GM18520 (cell line): Measurements from ENCODE around the gene SGTA.

Experiments used
- ATAC-seq: cut with Tn5 transposase; IDR thresholded peaks from one replicate; pipeline ENCODE4 v1.9.1; 2021; ENCODE audit not compliant: unreplicated experiment

Gene SGTA

GRCh38 chr19:2728783-2729387 is 54.2 kb downstream of the SGTA start:
- ATAC-seq: no peak

DNA sequence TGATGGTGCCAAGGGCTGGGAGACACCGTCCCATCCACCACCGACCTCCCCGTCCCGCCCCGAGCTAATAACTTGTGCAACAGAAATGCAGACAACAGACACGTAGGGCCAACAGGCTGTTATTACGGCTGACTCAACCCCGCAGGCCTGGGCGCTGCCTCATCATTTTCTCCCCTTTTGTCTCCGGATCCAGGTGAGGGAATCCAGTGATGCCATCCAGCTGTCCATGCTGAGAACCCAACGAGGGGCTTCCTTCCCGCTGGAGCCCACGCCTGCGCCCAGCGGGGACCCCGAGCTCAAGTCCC is 55.5 kb downstream of the SGTA start:
- no peak for ATAC-seq

GRCh38 chr19:2726904-2727639 is 56.0 kb downstream of the SGTA start:
- ATAC-seq: no peak

GRCh38 chr19:2726160-2726855 is 56.8 kb downstream of the SGTA start:
- no peak for ATAC-seq

- ATAC-seq: no peak
Observed at GRCh38 chr19:2724148-2724557, 58.9 kb downstream of the SGTA start.

DNA sequence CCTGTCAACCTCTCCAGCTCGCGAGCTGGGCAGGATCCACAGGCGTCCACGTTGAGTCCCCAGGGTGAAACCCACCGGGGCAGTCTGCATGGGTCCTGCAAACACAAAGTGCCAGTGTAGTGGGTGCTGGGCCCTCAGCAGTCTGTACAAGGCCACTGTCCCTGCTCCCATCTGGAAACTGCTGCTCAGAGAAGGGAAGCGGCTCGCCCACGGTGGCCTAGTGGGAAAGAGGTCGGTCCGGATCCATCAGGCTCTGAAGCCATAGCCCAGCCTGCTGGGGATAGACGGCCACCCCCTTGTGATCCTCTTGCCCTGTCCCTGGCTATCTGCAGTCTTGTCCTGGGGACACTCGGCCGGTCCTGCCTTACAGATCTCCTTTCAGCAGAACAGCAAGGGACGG is 59.3 kb downstream of the SGTA start:
- ATAC-seq: no peak

- no peak for ATAC-seq
Observed at GRCh38 chr19:2723345-2723715, 59.7 kb downstream of the SGTA start.

- no peak for ATAC-seq
Observed at GRCh38 chr19:2722541-2723344, 60.3 kb downstream of the SGTA start.

DNA sequence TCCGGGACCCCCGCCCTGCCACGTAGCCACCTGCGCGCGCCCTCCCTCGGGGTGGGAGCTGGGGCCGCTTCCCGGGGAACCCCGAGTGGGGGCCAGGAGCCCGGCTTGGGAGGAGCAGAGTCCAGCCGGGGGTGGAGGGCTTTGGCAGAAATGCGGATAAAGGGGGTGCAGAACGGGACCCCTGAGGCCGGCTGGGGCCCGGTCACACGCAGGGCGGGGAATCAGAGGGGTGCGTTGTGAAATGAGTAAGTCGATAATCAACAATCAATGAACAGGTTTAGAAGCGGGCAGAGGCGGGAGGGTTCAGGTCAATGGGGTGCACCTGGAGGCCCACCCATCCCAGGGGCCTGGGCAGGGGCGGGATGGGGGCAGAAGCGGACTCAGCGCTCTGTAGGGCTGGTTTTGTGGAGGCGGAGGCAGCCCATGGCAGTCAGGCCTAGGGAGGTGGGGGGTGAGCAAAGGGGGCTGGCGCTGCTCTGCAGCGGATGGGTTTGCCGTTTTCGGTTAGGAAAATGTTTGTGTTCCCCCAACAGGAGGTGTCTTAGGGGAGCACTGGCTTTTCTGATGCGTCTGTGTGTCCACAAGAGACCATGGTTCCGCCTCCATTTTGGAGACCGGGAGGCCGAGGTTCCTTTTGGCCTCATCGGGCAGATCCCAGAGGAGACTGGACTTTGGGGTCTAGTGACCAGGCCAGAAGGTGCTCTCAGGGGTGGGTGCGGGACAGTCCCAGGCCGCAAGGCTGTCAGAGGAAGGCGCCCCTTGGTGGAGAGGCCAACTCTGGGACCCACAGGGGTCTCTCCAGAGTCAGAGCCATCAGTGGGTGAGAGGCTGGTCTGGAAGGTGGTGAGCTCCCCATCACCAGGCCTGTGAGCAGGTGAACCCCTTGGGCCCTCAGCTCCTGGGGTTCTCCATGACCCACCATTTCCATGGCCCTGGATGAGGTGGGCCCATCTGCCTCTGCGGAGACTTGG is 61.2 kb downstream of the SGTA start:
- no peak for ATAC-seq

GRCh38 chr19:2720777-2721569 is 62.1 kb downstream of the SGTA start, which contains the start of gene DIRAS1:
TSS of gene DIRAS1 (minus strand) at chr19:2721372. CDS start at chr19:2717806, 3,566 bp downstream.
- ATAC-seq: no peak

- no peak for ATAC-seq
Observed at GRCh38 chr19:2719920-2720776, 62.9 kb downstream of the SGTA start.

GRCh38 chr19:2719232-2719735 is 63.8 kb downstream of the SGTA start:
- ATAC-seq: no peak

- ATAC-seq: no peak
Observed at GRCh38 chr19:2717638-2718541, 65.2 kb downstream of the SGTA start.

DNA sequence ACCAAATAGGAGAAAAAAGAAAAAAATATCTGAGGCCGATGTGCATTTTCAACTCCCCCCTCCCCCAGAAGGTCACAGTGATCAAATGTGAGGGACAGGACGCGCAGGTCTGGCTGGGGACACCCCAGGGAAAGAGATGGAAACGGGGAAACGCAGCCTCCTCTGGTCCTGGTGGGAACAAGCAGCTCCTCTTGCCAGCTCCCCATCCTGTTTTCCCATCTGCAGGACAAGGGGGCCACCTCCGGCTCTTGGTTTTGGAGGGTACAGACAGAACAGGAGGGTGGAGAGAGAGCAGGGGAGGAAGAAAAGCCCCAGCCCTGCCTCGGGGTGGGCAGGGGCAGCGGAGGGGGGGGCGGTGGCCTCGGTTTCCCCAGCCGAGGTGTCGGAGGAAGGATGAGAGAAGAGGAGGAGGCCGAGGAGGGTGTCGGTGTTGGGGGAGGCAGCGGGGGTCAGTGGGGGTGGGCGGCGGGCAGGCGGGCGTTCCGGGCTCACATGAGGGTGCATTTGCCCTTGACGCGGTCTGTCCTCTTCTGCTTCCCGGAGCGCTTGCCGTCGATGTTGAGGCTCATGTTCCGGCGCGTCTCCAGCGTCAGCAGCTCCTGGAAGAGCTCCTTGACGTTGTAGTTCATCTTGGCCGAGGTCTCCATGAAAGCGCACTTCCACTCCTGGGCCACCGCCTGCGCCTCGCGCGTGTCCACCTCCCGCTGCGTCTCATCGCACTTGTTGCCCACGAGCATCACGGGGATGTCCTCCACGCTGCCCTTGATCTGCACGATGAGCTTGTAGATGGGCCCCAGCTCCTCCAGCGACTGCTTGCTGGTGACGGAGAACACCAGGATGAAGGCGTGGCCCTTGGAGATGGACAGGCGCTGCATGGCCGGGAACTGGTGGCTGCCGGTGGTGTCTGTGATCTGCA is 66.1 kb downstream of the SGTA start:
- no peak for ATAC-seq

DNA sequence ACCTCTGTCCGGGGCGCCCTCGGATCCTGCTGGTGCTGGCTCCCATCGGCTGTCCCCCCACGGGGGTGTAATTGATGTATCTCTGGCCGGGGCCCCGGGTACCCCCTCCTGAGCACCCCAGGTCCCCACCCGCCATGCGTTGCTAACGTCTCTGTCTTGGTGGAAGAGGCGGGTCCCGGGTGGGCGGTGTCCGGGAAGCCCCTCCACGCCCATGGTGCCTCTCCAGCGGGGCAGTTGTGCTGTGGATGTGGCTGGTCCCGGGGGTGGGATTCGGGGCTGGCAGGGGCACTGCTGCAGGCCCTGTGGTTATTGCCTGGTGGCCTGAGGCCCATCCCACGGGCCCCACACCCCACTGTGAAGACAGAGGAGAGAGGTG is 66.8 kb downstream of the SGTA start:
- ATAC-seq: no peak

GRCh38 chr19:2715470-2716274 is 67.4 kb downstream of the SGTA start:
- no peak for ATAC-seq
